Psoas muscle (tissue), 8 donors: Measurements from ENCODE around the gene ZNF682. TPM values are rescaled to one million over a fixed set of nuclear protein-coding genes. Genes with fewer than 3 reads are reported as not detected.
"Not testable (repeated sequence)": the region's sequence is repeated elsewhere in the genome, so short reads cannot be mapped to it uniquely, and the experiment has no call there.

ENCODE experiments used
- ATAC-seq, 4 donors: fragments of 200-7000 bp; cut with Tn5 transposase; one replicate each; pipeline ENCODE4 v1.9.1; 2020; ENCODE audit warnings: moderate library complexity in 3 of 4, mild to moderate bottlenecking in 2 of 4
- DNase-seq, 2 donors: peaks; one replicate each; pipeline ENCODE4 v3.0.0-alpha.2; 2020
- H3K27ac ChIP-seq: fragments of 200-600 bp; one replicate; pipeline ENCODE4 v1.8.0; 2022
- H3K27me3 ChIP-seq, 3 donors: fragments of 200-600 bp in 1 of 3; one replicate each; pipeline versions ENCODE4 v1.6.1 to v1.8.0; 2013 to 2022; ENCODE audit warnings: low read length in 2 of 3, mild to moderate bottlenecking in 2 of 3, moderate library complexity in 1 of 3; ENCODE audit not compliant: insufficient read depth in 3 of 3
- H3K36me3 ChIP-seq, 2 donors: fragments of 200-600 bp in 1 of 2; one replicate each; pipeline versions ENCODE4 v1.6.1 to v1.8.0; 2013 to 2022; ENCODE audit warnings: low read depth in 1 of 2, mild to moderate bottlenecking in 1 of 2, moderate library complexity in 1 of 2; ENCODE audit not compliant: insufficient read depth in 1 of 2
- H3K4me1 ChIP-seq: fragments of 200-600 bp; one replicate; pipeline ENCODE4 v1.8.0; 2022
- H3K4me3 ChIP-seq: fragments of 200-600 bp; one replicate; pipeline ENCODE4 v1.8.0; 2022; ENCODE audit warnings: mild to moderate bottlenecking
- H3K9me3 ChIP-seq: fragments of 200-600 bp; one replicate; pipeline ENCODE4 v1.8.0; 2022
- WGBS, 3 donors: extraction: QIAGEN DNeasy Blood & Tissue Kit; methylation state at CpG; one replicate each; pipeline versions ENCODE4 v1.1.6 to v1.1.7; 2013; 5-methylcytosine and 5-hydroxymethylcytosine counted together
- intact Hi-C, 2 donors: fragments of 100-400 bp; cut with DNase I; formaldehyde crosslinking; loops; one replicate each; pipeline versions ENCODE4 v1.11.0 to v1.14.2; 2022
- polyA plus RNA-seq, 3 donors: library from polyadenylated mRNA; stranded (reverse); fragments of 200-250 nt; gene quantifications; one replicate each; pipeline ENCODE4 v1.2.3, GENCODE V29; 2013
- total RNA-seq, 4 donors: library from RNA; stranded (reverse); fragmentation: NEBNext Ultra II Directional in 2 of 4; extraction: Animal tissue kit (Norgen Biotek cat#: 25700) in 2 of 4; gene quantifications; one replicate each; pipeline versions ENCODE4 v1.2.1 to v1.2.4, GENCODE V29; 2021 to 2023
- TF ChIP-seq, protein P1 (sequence below): fragments of 200-600 bp; IDR thresholded peaks from one replicate; pipeline ENCODE4 v1.8.0; 2022; ENCODE audit warnings: antibody characterized with exemption
- donor health status: healthy with polysubstance abuse.
- donor health status: DM: no; HTN: no; CAD: no; lungs with moderate emphysema.
- donor health status: Bipolar disorder and iron deficiency.
- donor health status: healthy.
- donor health status: DM: yes; HTN: yes; CAD: no.
- donor health status: DM: no; HTN: no; CAD: no.
- donor health status: DM: no; HTN: no; CAD: no.
- donor health status: DM: yes; HTN: yes; CAD: no.

ZNF682 gene
- total and polyA plus RNA-seq, 7 donors, result 0.08 to 1.9 (median 0.78) TPM

DNA sequence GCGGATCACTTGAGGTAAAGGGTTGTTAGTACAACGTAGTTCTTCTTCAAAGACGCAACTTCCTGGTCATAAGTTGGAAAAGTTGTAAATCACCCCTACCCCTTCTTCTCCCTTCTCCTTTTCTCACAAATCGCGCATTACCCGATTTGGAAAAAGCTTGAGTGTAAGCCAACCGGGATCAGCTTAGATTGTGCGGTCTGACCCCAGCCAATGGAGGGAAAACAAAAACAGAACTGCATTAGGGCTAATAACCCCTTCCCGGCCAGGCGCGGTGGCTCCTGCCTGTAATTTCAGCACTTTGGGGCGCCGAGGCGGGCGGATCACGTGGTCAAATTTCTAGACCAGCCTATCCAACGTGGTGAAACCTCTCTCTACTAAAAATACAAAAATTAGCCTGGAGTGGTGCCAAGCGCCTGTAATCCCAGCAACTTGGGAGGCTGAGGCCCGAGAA is 39.3 kb upstream of the ZNF682 start:
- intact Hi-C loops, result no loop called here
- DNase-seq (peak in 1 of 2 donors; percentile 27), ATAC-seq (no peak)
- H3K9me3 ChIP-seq, result no peaks in the 10 kb centered on the region
- no peaks in the 10 kb centered on the region for H3K36me3 ChIP-seq
- TF ChIP-seq, protein P1, sequence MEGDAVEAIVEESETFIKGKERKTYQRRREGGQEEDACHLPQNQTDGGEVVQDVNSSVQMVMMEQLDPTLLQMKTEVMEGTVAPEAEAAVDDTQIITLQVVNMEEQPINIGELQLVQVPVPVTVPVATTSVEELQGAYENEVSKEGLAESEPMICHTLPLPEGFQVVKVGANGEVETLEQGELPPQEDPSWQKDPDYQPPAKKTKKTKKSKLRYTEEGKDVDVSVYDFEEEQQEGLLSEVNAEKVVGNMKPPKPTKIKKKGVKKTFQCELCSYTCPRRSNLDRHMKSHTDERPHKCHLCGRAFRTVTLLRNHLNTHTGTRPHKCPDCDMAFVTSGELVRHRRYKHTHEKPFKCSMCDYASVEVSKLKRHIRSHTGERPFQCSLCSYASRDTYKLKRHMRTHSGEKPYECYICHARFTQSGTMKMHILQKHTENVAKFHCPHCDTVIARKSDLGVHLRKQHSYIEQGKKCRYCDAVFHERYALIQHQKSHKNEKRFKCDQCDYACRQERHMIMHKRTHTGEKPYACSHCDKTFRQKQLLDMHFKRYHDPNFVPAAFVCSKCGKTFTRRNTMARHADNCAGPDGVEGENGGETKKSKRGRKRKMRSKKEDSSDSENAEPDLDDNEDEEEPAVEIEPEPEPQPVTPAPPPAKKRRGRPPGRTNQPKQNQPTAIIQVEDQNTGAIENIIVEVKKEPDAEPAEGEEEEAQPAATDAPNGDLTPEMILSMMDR, result no peak
- H3K4me3 ChIP-seq, result peak overlapping the region; percentile 62
- 1% methylated on average over 19 of the region's 19 CpGs for whole genome bisulfite sequencing, 3 donors
- no peak overlapping the region for H3K27ac ChIP-seq
- peaks cover 0 to 3% (median 0%) of the 10 kb centered on the region in 3 donors for H3K27me3 ChIP-seq
- no peaks in the 10 kb centered on the region for H3K4me1 ChIP-seq

DNA sequence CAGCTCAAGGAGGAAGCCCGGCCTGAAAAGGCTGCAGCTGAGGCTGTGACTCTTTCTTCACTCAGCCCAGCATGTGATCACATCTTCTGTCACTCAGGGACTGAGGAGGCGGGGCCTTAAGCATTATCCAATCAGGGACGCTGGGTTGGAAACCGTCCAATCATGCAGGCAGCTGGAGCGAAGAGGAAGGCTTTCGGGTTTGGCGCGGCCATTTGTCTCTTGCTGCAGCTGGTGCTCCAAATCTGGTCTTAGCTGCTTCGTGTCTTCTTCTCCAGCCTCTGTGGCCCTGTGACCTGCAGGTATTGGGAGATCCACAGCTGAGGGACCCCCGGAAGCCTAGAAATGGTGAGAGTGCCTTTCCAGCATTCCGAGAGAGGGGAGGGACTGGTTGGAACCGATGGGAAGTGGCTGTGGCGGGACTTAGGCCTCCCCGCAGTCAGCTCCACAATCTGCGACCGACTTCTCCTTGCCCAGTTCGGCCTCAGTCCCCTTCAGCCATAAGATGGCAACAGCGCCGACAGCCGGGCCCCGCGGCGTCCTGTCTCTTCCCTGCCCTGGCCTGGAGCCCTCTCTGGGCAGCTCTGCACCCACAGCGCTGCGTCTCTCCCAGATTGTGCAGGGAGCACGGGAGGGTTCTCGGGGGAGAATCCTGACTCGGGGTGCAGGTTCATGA is 38.6 kb upstream of the ZNF682 start, which contains the start of gene ZNF90:
ZNF90 (plus strand) TSS at position 210 of the 673 bp plus-strand sequence; CDS start at position 343, 133 bp downstream.
- TF ChIP-seq, protein P1, result no peak
- peak; percentile 37 to 86 (median 68) for ATAC-seq
- Histone ChIP-seq H3K4me3 (peak within 1 kb of the TSS; percentile 62), H3K36me3 (no peaks in the 10 kb centered on the region), H3K27ac (no peak within 1 kb of the TSS), H3K27me3 (peaks cover 0 to 3% (median 0%) of the 10 kb centered on the region in 3 donors), H3K9me3 (no peaks in the 10 kb centered on the region), H3K4me1 (no peaks in the 10 kb centered on the region)
- intact Hi-C loops, result no loop called here
- DNase-seq, result peak; percentile 89 to 92
- 1 to 2% (median 1%) methylated on average over 28 of the region's 28 CpGs for WGBS, 3 donors

DNA sequence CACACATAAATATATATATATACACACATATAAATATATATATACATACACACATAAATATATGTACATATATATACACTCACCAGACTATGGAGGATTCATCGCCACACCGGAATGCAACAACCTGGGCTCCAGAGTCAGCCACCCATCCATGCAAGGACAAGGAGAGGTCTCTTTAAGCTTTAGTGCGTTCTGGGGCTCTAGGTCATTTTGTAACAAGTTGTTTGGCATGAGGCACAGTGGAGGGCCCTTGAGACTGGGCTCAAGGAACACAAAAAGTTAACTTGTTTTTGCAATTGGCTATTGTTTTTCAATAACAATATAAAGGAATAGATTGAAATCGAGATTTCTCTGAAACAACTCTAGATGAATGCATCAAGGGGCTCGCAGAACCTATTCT is 33.6 kb upstream of the ZNF682 start:
- WGBS, 3 donors, result 87 to 89% (median 87%) methylated on average over 5 of the region's 5 CpGs
- Histone ChIP-seq H3K36me3 (no peaks in the 10 kb centered on the region), H3K4me3 (no peak overlapping the region), H3K9me3 (no peaks in the 10 kb centered on the region), H3K27ac (no peak overlapping the region), H3K27me3 (no peaks in the 10 kb centered on the region), H3K4me1 (no peaks in the 10 kb centered on the region)
- intact Hi-C loops, result no loop called here
- ATAC-seq (no peak), DNase-seq (no peak)
- TF ChIP-seq, protein P1, result no peak

DNA sequence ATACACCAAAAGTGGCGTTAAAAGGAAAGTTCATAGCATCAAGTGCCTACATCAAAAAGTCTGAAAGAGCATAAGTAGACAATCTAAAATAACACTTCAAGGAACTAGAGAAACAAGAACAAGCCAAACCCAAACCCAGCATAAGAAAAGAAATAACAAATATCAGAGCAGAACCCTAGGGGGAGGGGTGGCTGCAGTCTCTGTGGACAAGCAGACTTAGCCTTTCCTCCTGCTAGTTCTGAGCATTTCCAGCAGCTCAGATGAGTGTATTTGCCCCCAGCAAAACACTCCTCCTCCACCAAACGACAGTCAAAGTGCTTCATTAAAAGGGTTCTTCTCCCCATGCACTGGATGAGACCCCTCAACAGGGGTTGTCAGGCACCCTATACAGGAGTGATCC is 31.4 kb upstream of the ZNF682 start:
- no peaks in the 10 kb centered on the region for H3K9me3 ChIP-seq
- ATAC-seq (no peak), DNase-seq (no peak)
- H3K27ac ChIP-seq, result no peak overlapping the region
- intact Hi-C loops, result no loop called here
- H3K4me3 ChIP-seq, result no peak overlapping the region
- no peaks in the 10 kb centered on the region for H3K36me3 ChIP-seq
- no peaks in the 10 kb centered on the region for H3K4me1 ChIP-seq
- TF ChIP-seq, protein P1, result no peak
- H3K27me3 ChIP-seq, result peaks cover 0 to 2% (median 0%) of the 10 kb centered on the region in 3 donors
- 62 to 67% (median 64%) methylated on average over 2 of the region's 2 CpGs for WGBS, 3 donors

DNA sequence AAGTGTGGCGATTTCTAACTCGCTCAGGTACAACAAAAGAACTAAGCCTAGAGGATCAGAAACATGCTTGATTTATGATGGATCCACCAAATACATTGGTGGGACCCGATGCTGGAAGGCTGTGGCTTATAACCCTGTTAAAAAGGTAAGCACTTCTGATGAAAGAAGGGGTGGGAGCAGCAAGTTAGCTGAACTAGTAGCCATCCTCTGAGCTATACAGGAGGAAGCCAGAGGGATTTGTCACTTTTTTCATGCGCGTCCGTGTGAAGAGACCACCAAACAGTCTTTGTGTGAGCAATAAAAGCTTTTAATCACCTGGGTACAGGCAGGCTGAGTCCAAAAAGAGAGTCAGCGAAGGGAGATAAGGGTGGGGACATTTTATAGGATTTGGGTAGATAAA is 29.3 kb upstream of the ZNF682 start:
- WGBS, 3 donors, result 19 to 23% (median 20%) methylated on average over 7 of the region's 7 CpGs
- H3K9me3 ChIP-seq, H3K4me1 ChIP-seq, intact Hi-C loops, ATAC-seq, H3K27ac ChIP-seq, DNase-seq, H3K4me3 ChIP-seq, H3K36me3 ChIP-seq, H3K27me3 ChIP-seq: not testable (repeated sequence)
